Measurements from ENCODE around the gene EDEM1.
"Not testable (repeated sequence)": the region's sequence is repeated elsewhere in the genome, so short reads cannot be mapped to it uniquely, and the experiment has no call there.

The EDEM1 gene

DNA sequence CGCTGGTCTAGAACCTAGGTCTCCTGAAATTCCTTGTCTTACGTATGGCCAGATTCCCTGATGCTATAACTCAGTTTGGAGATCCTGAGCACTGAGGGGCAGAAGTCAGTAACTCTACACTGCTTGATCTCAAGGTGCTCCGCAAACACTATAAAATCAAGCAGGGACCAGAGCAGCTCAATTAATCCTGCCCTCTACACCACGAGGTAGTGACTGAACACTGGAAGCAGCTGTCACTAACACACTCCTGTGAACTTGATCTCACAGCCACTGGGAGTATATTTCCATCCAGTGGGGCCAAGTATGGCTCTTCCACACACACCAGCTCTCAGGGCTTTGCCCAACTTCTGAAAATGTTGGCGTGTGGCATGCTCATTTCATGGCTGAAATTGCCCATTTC is 51.0 kb downstream of the EDEM1 start:
- no peak for DNase-seq

DNA sequence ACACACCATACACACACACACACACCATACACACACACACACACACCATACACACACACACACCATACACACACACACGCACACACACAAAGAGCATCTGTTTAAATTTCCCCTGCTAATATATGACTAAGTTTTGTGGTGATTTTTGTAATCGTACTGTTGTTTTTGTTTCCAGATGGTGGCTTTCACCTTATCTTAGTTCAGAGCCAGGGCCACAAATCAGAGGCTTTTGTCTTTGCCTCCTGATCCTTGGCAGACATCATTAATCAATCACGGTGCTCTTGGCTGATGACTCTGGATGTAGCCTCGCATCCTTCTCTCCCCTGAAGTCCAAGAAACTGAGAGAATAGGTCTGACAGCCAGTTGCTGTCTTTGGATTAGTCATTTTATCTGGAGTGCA is 52.1 kb downstream of the EDEM1 start:
- DNase-seq, result no peak

DNA sequence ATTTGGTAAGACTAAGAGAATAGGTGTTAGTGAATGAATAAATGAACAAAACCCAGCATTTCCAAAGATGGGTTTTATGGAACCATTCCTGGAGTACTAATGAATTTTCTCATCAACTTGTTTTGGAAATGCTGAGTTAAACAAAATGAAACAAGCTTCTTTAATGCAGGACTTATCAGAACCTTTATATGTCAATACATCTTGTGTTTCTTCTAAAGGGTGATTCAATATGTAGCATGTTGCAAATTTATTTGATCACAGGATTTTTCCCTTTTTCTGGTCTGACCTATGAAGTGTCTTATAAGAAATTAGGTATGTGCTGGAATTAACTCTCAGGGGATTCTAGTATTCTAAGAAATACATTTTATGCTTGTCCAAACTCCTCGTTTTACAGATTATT is 53.2 kb downstream of the EDEM1 start:
- DNase-seq, result no peak

GRCh38 chr3:5242785-5243184 is 55.3 kb downstream of the EDEM1 start:
- not testable (repeated sequence) for DNase-seq

GRCh38 chr3:5245927-5246326 is 58.4 kb downstream of the EDEM1 start:
- no peak for DNase-seq

DNA sequence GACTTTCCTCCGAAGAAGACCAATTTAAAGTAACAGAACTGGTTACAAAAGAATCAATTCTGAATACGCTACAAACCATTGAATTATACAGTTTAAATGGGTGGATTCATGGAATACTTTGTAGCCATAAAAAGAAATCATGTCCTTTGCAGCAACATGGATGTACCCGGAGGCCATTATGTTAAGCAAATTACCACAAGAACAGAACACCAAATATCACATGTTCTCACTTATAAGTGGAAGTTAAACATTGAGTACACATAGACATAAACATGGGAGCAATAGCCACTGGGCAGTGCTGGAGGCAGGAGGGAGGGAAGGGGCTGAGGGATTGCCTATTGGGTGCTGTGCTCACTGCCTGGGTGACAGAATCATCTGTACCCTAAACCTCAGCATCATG is 61.3 kb downstream of the EDEM1 start:
- no peak for DNase-seq

GRCh38 chr3:5250467-5251195 is 63.1 kb downstream of the EDEM1 start:
- DNase-seq, result no peak

GRCh38 chr3:5251196-5251583 is 63.7 kb downstream of the EDEM1 start:
- DNase-seq, result no peak

- no peak for DNase-seq
Observed at GRCh38 chr3:5252131-5252530, 64.6 kb downstream of the EDEM1 start.

DNA sequence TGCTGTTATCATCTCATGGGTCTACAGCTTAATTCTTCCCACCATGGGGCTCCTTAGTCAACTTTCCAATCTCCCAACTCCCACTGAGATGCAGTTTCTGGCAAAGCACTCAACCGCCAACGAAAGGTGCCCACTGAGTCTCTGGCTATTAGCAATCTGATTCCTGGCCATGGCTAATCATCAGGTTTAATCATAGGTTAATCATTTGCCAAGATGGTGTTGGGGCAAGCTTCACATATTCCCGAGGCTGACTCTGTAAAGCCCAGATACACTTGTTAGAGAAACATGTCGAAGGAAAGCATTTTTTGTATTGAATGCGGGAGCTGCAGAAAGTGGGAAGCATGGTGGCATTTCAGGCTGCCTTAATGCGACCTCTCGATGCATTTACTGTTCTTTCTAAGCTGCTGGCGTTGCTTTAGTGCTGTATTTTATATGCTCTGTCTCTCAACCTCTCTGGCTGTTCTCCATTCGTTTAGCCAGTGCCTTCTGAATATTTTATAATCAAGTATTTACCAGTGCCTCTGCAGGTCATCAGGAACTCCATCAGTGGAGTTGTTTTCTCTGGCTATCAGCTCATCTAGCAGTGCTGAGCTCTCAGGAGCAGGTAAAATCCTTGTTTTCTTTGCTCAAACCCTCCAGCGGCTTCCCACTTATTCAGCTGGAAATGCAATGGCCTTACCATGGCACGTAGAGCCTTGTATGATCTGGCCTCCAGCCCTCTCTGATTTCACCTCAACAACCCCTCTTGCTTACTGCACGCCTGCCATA is 67.0 kb downstream of the EDEM1 start:
- DNase-seq, result no peak

DNA sequence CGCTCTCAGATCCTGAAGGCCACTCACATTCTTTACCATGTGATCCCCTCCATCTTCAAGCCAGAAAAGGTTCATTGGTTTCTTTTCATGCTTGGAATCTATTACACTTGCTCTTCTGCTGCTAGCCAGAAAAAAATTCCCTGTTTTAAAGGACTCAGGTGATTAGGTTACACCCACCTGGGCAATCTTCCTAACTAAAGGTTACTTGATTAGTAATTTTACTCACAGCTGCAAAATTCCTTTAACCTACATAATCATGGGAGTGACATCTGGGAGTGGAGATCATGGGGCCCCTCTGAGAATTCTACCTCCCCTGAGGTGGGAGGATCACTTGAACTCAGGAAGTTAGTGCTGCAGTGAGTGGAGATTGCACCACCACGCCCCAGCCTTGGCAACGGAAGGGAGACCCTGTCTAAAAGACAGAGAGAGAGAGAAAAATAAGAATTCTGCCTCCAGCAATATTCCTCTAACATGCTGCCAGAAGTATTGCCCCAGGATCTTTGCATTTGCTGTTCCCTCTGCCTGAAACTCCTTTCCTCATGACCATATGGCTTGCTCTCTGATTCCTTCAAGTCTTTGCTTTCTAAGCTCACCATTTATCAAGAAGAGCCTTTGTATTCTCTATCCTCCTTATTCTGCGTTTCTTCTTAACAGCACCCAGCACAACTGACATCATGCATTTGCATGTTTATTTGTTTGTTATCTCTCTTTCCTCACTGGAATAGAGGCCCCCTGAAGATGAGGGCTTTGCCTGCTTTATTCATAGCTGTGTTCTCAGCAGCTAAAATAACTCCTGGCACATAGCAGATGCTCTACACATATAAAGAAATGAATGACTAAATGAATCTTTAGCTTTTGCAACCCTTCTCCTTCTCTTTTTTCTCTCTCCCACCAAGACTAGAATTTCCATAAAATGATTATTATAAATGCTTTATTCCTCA is 68.2 kb downstream of the EDEM1 start:
- DNase-seq, result no peak

- no peak for DNase-seq
Observed at GRCh38 chr3:5258526-5258925, 71.0 kb downstream of the EDEM1 start.

- DNase-seq, result no peak
Observed at GRCh38 chr3:5260992-5261501, 73.5 kb downstream of the EDEM1 start.

DNA sequence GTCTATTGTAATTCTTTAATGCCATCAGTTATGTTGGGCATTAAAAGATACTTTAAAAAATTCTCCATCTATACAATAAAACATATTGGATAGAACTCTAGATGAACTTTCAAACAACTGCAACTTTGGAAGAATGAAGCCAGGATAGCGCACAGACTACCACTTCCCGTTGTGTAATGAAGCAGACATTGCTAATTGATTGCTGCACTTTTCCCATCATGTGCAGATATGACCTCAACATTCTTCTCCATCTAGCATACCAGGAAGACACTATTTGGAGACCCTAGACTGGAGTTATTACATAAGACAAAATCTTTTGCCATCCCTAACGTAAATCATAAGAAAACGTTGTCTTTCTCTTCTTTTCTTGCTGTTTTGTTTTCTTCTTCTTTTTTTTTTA is 75.0 kb downstream of the EDEM1 start:
- no peak for DNase-seq

GRCh38 chr3:5264093-5264600 is 76.6 kb downstream of the EDEM1 start:
- no peak for DNase-seq

DNA sequence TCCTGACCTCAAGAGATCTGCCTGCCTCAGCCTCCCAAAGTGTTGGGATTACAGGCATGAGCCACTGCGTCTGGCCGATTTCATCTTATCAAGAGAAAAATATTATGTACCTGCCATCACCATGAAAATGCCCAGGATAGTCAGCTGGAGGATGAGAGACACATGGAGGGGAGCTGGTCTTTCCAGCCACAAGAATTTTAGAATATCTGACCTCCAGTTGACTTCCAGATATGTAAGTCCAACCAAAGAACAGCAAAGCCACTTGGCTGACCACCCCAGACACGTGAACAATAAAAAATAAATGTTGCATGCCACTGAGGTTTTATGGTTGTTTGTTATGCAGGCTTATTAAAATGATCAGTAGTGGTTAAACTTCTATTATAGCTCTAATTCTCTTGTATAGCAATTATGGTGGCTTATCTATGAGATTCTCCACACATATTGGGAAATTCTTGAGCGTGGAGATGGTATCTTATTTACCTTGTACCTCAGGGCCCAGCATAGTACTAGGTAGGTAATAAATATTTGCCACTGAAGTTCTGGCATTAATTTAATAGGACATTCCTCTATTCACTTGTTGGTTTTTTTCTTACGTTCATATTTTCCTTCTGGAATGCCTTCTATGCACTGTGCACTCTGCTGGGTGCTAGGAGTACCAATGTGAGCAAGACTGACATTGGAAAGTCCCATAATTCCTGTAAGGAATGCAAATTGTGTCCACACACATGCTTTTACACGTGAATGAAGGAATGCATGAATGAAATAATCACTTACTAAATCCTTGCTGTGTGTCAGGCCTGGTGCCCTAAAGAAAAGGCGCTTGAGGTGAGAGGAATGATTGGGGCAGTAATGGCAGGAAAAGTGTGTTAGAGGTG is 77.6 kb downstream of the EDEM1 start:
- no peak for DNase-seq

DNA sequence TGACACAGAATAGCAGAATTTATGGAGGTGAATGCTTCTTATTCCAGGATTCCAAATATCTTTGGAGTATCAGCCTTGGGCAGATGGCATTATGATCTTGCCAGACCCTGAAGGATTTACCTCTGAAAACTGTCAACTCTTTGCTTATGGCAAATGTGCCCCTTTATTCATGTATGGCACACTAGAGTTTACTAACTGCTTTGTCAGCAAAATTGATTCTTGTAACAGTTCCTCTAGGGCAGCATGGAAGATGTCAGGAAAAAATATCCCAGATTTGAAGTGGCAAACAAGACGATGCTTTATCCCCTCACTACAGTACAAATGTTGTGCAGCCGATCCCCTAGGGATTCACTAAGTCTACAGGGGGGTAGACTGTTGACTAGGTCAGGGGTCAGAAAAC is 79.7 kb downstream of the EDEM1 start:
- DNase-seq, result no peak

DNA sequence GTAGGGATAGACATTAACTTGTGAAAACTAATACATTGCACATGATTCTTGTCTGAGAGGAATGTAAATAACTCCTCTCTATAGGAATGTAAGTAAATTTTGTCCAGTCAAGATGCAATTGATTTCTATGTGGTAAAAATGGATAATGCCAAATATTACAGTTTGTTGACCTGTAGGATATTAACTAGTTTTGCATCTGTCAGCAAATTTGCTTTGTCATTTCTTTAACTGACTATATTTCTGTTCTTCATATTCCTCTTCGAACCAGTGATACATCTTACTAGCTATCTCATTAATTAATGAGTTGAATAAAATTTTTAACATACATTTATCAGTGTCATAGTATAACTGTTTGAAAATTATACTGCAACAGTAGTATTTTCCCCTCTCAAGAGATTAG is 80.4 kb downstream of the EDEM1 start:
- no peak for DNase-seq

Measured in NCI-H1694 (cell line).